ENCODE results near the gene C16orf92. TPM values are rescaled to one million over a fixed set of nuclear protein-coding genes. Genes with fewer than 3 reads are reported as not detected.

Gene C16orf92
- total and polyA plus RNA-seq, 2 of the 13 experiments (the other 11 are each of a cell fraction or from before 2014, with no cell fraction given) = not detected

DNA sequence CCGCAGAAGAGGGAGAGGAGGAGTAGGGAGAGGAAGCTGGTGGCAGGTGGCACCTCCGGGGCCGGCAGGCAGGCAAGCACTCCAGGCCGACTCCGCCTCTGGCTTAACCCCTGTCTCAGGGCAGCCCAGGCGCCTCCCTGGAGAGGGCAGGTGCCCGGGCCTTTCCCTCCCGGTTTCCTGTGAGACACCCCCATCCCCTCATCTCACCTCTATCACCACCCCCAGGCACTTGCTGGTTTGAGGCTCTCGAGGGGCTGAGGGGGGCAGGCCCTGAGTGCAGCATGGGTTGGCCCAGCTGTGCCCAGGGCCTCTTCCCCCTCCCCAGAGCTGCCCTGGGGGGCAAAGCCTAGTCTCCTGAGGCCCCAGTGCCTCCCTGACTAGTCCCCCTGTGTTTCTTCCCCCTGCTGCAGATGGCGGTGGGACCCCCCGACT is 18.2 kb upstream of the C16orf92 start (continued):
- no peak for TF ChIP-seq ZNF713 (CRISPR knock-in tag; IDR thresholded peaks at IDR 0.05)
- TF ChIP-seq ZNF879 (CRISPR knock-in tag; IDR thresholded peaks at IDR 0.05) = no peak

DNA sequence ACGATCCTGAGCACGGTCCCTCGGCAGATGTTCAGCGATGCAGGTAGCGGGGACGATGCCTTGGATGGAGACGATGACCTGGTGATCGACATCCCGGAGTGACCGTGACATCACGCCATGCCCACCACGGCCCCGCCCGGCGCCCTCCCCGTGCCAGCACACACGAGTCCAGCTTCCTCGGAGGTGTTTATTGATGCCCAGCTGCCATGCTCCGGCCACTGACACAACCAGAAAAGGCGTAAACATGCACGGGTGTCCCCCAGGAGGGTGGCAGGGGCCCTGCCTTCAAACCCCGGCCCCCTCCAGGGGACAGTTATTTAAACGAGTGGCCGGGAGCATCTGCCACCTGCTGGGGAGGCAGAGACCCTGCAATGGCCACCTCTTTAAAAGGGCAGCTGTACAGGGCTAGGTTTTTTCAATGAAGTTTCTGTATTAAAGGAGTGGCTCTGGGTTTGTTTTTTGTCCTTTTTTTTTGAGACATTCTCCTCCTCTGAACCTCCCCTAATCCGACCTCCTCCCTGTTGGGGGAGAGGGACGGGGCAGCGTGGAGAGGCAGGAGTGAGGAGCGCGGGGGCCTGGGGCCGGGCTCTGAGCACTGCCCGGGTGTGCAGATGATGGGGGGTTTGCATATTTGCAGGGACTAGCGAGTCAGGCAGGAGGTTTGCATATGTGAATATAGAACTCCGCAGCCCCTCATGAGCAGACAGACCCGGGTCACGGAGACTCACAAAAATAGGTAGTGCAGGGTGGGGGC is 17.5 kb upstream of the C16orf92 start:
- no TSS peak for BruUV-seq (replicated peaks)
- ChIA-PET CTCF (ENCODE audit: low intra/inter-chr PET ratio, low total read pairs) (interaction anchor here (1.1 kb wide), 1 partner anchor 143 kb away, joined by 3 read pairs; no protein-coding TSS in a partner anchor), POLR2A (interaction anchor here (2.1 kb wide), 1 partner anchor 32 kb away, joined by 8 read pairs; the partner anchor contains the start of gene TAOK2)
- WGBS (ENCODE audit: low lambda C conversion rate) = 82% methylated on average over 35 of the region's 35 CpGs
- ATAC-seq (peak; percentile 63), DNase-seq (ENCODE audit: low spot score) (peak; percentile 54), FAIRE-seq (peak; percentile 72)
- Histone ChIP-seq H3K9me3 (ENCODE audit: low read length) (no peaks in the 10 kb centered on the region), H2AFZ (ENCODE audit: low read length) (no peak overlapping the region), H3K4me1 (ENCODE audit: insufficient read depth, low read length) (peaks cover 17% of the 10 kb centered on the region), H3K79me2 (ENCODE audit: insufficient read depth, low read length) (no peaks in the 10 kb centered on the region), H3K9ac (ENCODE audit: insufficient read depth, low read depth, low read length) (no peak overlapping the region), H3K36me3 (replicated peaks in 1 of 2; ENCODE audit: control insufficient read depth in 1 of 2, insufficient read depth in 2 of 2, low read length in 2 of 2) (peaks cover 0 to 3% of the 10 kb centered on the region in 2 experiments; a peak in 1 of 5 replicates), H3K27me3 (ENCODE audit: control insufficient read depth in 1 of 2, insufficient read depth in 2 of 2, low read length in 2 of 2) (peaks cover 6 to 14% of the 10 kb centered on the region in 2 experiments; a peak in 4 of 5 replicates), H4K20me1 (ENCODE audit: insufficient read depth, low read length) (no peaks in the 10 kb centered on the region), H3K27ac (ENCODE audit: extremely low read length, insufficient read depth, low read length) (no peak overlapping the region), H3K4me2 (ENCODE audit: low read depth, low read length) (no peak overlapping the region), H3K4me3 (replicated peaks in 1 of 3; ENCODE audit: insufficient read depth in 1 of 3, low read depth in 2 of 3, low read length in 3 of 3) (no peak overlapping the region)
- intact Hi-C loops (cut with micrococcal nuclease; ENCODE audit: unreplicated experiment) (no loop called here), in situ Hi-C loops (cut with HindIII; ENCODE audit: extremely low pct_ligation_motif_present, low pct_unique_long_range_greater_than_20kb) (loop anchor here (10.0 kb wide), 1 partner anchor 141 kb away; the partner anchor contains the start of gene CDIPT)
- TF ChIP-seq, protein P1, sequence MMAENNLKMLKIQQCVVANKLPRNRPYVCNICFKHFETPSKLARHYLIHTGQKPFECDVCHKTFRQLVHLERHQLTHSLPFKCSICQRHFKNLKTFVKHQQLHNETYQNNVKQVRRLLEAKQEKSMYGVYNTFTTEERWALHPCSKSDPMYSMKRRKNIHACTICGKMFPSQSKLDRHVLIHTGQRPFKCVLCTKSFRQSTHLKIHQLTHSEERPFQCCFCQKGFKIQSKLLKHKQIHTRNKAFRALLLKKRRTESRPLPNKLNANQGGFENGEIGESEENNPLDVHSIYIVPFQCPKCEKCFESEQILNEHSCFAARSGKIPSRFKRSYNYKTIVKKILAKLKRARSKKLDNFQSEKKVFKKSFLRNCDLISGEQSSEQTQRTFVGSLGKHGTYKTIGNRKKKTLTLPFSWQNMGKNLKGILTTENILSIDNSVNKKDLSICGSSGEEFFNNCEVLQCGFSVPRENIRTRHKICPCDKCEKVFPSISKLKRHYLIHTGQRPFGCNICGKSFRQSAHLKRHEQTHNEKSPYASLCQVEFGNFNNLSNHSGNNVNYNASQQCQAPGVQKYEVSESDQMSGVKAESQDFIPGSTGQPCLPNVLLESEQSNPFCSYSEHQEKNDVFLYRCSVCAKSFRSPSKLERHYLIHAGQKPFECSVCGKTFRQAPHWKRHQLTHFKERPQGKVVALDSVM (CRISPR knock-in tag; IDR thresholded peaks at IDR 0.05) = no peak
- no peak for TF ChIP-seq MTF1 (CRISPR knock-in tag; IDR thresholded peaks at IDR 0.05)
- no peak for TF ChIP-seq PHB2 (IDR thresholded peaks at IDR 0.05; ENCODE audit: partially characterized antibody)
- no peak for TF ChIP-seq GATAD2A (CRISPR knock-in tag; IDR thresholded peaks at IDR 0.05)
- TF ChIP-seq ZNF30 (CRISPR knock-in tag; IDR thresholded peaks at IDR 0.05) = no peak
- TF ChIP-seq, protein P2, sequence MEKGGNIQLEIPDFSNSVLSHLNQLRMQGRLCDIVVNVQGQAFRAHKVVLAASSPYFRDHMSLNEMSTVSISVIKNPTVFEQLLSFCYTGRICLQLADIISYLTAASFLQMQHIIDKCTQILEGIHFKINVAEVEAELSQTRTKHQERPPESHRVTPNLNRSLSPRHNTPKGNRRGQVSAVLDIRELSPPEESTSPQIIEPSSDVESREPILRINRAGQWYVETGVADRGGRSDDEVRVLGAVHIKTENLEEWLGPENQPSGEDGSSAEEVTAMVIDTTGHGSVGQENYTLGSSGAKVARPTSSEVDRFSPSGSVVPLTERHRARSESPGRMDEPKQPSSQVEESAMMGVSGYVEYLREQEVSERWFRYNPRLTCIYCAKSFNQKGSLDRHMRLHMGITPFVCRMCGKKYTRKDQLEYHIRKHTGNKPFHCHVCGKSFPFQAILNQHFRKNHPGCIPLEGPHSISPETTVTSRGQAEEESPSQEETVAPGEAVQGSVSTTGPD (CRISPR knock-in tag; IDR thresholded peaks at IDR 0.05) = 0 out of 2 replicates have a peak, but pooled peaks have one; percentile 46
- peak; percentile 57 for TF ChIP-seq YY1 (IDR thresholded peaks at IDR 0.05; ENCODE audit: insufficient read depth, insufficient replicate concordance, low read depth, low read length)
- TF ChIP-seq ZNF432 (CRISPR knock-in tag; IDR thresholded peaks at IDR 0.05; ENCODE audit: borderline replicate concordance) = no peak
- TF ChIP-seq, protein P3, sequence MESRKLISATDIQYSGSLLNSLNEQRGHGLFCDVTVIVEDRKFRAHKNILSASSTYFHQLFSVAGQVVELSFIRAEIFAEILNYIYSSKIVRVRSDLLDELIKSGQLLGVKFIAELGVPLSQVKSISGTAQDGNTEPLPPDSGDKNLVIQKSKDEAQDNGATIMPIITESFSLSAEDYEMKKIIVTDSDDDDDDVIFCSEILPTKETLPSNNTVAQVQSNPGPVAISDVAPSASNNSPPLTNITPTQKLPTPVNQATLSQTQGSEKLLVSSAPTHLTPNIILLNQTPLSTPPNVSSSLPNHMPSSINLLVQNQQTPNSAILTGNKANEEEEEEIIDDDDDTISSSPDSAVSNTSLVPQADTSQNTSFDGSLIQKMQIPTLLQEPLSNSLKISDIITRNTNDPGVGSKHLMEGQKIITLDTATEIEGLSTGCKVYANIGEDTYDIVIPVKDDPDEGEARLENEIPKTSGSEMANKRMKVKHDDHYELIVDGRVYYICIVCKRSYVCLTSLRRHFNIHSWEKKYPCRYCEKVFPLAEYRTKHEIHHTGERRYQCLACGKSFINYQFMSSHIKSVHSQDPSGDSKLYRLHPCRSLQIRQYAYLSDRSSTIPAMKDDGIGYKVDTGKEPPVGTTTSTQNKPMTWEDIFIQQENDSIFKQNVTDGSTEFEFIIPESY (CRISPR knock-in tag; IDR thresholded peaks at IDR 0.05) = peak; percentile 46; the same call in 1 of the 2 replicates
- no peak for TF ChIP-seq RELA (CRISPR knock-in tag; IDR thresholded peaks at IDR 0.05)
- 0 out of 2 replicates have a peak, but pooled peaks have one; percentile 25 for TF ChIP-seq ISX (CRISPR knock-in tag; conservative IDR thresholded peaks at IDR 0.05)
- TF ChIP-seq NFKBIZ (CRISPR knock-in tag; IDR thresholded peaks at IDR 0.05) = no peak
- no peak for TF ChIP-seq RFX3 (CRISPR knock-in tag; IDR thresholded peaks at IDR 0.05)
